DMS 273 treated with DMSO at 0.1 percent for 48 hours (cell line): ENCODE measurements around the gene STK4.
"Not testable (repeated sequence)": the region's sequence is repeated elsewhere in the genome, so short reads cannot be mapped to it uniquely, and the experiment has no call there.

ENCODE experiments used
- DNase-seq: peaks from one replicate; lab custom pipeline; 2025; lab: John Stamatoyannopoulos, UW

STK4 gene

DNA sequence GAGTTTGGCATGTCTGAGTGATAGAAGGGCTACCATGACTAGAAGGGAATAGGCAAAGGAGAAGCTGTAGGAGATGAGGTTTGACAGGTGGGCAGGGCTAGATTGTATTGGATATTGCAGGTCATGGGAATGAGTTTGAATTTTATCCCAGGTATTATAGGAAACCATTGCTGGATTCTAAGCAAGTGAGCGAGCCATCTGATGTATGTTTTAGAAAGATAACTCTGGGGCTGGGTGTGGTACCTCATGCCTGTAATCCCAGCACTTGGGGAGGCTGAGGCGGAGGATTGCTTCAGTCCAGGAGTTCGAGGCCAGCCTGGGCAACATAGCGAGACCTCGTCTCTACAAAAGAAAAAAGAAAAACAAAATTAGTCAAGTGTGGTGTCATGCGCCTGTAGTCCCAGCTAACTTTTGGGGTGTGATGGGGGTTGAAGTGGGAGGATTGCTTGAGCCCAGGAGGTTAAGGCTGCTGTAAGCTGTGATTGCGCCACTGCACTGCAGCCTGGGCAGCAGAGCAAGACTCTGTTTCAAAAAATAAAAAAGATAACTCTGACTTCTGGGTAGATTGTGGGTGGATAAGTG, 16.9 kb downstream of the STK4 start:
- no peak for DNase-seq

DNA sequence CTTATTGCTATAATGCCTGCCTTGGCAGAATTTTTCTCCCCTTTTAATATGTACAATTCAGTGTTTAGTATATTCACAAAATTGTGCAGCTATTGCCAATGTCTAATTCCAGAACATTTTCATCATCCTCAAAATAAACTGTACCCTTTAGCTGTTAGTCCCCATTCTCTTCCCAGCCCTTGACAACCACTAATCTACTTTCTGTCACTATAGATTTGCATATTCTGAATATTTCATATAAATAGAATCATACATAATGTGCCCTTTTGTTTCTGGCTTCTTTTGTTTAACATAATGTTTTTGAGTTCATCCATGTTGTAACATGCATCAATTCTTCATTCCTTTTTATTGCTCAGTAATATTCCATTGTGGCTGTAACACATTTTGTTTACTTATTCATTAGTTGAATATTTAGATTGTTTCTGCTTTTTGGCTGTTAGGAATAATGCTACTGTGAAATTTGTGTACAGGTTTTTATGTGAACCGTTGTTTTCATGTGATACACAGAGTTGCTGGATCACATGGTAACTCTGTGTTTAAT, 22.4 kb downstream of the STK4 start:
- no peak for DNase-seq

DNA sequence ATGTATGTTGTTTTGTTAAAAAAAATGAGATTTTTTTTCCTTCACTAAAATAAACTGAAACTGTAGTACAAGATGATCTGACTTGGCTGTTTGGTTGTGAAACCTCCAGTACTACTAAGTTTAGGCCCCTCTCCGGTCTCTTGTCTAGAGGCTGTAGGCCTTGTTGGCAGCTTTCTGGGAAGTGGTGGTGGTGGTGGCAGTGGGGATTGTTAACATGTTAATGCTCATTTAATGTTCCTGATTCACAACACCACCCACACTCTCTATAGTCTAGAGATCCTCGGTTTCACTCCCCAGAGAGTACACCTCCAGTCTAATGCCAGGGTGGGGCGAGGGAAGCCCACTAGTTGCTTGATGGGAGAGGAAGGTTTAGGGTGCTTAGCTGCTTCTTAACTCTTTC, 24.1 kb downstream of the STK4 start:
- no peak for DNase-seq

DNA sequence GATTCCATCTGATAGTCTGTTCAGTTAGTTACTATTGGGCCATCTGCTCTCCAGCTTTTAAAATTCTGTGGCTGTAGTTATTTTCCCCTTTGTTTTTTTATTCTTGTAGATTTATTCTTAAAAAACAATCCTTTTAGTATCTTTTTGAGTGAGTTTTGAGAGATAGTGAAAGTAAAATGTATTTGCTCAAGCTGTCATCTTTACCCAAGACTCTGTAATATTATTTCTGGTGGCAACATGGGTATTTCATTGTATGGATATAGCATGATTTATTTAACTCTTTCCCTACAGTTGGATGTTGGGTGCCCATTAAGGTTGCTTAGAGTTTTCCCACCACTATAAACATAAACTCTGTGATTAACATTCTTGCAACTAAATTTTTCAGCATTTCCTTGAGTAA, 24.6 kb downstream of the STK4 start:
- no peak for DNase-seq

DNA sequence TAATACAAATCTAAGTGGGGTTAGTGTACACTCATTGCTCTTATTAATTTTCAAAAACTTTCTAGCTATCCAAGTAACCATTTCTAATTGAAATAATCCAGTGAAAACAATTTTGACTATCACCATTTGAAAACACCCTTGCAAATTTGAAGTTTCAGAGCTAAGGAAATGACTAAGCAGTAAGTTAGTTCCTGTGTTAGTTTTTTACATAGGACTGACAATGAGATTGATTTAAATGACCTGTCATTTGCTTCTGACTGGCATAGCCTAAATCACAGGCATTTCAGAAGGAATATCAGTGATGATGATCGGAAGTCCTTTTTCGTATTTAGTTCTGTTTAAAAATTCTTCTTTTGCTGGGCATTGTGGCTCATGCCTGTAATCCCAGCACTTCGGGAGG, 27.0 kb downstream of the STK4 start:
- no peak for DNase-seq

DNA sequence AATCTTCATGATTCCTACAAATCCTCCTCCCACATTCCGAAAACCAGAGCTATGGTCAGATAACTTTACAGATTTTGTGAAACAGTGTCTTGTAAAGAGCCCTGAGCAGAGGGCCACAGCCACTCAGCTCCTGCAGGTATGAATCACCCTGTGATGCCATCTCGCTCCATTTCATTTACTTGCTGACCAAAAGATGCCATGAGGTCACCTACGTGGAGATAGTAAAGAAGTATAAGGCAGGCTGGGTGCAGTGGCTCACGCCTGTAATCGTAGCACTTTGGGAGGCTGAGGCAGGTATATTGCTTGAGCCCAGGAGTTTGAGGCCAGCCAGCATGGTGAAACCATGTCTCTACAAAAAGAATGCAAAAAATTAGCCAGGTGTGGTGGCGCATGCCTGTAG, 30.9 kb downstream of the STK4 start:
- DNase-seq: no peak

DNA sequence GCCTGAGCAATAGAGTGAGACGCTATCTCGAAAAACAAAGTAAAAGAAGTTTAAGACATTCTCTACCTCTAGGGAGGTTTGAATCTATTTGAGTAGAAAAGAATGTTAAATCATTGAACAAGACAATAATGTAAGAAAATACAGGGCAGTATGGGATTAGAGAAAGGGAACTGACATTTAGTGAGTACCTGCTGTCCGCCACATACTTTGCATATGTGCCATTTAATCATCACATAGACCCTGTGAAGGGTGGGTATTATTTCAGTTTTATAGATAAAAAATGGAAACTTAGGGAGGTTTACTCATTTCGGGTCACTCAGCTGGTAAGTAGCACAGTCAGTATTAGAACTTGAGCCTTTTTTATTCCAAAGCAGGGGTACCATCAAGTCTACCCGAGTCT, 31.4 kb downstream of the STK4 start:
- DNase-seq: no peak

DNA sequence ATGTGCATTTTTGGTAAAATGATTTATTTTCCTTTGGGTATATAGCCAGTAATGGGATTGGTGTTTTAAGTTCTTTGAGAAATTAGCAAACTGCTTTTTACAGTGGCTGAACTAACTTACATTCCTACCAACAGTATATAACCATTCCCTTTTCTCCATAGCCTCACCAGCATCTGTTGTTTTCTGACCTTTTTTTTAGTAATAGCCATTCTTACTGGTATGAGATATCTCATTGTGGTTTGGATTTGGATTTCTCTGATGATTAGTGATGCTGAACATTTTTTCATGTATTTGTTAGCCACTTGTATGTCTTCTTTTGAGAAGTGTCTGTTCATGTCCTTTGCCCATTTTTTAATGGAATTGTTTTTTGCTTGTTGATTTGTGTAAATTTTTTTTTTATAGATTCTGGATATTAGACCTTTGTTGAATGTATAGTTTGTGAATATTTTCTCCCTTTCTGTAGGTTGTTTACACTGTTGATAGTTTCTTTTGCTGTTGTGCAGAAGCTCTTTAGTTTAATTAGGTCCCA, 42.3 kb downstream of the STK4 start:
- no peak for DNase-seq

DNA sequence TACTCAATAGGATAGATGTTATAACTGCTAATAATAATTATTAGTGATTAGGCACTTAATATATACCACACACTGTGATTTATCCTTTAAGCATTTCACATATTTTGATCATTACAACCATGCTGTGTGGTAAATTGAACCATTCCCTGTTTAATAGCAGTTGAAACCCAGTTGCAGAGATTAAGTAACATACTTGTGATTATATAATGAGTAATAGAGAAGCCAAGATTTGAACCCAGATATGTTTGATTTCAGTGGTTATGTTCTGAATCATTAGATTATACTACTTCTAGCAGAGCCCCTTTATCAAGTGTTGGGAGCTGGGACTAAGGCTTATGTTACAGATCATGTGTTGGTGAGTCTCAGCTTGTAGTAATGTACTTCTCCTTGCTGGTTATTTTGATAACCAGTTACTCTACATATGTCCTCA, 44.1 kb downstream of the STK4 start:
- peak; percentile 21 for DNase-seq

DNA sequence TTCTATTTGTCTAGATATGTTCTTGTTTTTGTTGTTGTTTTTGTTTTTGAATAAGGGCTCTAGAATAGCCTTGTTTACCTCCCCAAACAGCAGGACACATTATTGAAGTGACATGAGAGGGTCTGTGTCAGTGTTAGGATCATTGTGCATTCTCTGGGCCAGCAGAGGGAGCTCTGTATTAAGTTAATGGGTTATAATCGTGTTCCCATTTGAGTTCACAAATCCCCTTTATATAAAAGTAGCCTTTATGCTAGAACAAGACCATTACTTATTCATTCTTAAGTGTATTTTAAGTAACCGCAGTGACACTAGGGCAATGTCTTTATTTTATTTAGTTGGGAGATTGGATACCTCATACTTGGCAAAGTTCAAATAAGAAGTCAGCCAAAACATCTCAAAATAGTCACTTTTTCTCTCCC, 44.8 kb downstream of the STK4 start:
- peak; percentile 33 for DNase-seq

DNA sequence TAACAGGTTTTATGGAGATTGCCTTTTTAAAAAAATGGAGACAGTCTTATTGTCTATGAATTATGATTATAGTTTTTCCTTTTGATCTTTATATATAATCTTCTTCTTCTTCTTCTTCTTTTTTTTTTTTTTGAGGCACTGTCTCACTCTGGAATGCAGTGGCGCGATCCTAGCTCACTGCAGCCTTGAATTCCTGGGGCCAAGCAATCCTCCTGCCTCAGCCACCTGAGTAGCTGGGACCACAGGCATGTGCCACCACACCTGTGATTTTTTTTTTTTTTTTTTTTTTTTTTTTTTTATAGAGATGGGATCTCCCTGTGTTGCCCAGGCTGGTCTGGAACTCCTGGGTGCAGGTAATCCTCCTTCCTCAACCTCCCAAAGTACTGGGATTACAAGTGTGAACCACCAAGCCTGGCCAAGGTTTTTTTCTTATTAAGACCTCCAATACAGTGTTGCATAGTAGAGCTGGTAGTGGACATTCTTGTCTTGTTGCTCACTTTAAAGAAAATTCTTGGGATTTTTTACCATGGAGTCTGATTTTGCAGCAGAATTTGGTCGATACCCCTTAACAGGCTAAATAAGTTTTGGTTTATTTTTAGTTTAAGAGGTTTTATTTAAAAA, 46.5 kb downstream of the STK4 start:
- DNase-seq: no peak

DNA sequence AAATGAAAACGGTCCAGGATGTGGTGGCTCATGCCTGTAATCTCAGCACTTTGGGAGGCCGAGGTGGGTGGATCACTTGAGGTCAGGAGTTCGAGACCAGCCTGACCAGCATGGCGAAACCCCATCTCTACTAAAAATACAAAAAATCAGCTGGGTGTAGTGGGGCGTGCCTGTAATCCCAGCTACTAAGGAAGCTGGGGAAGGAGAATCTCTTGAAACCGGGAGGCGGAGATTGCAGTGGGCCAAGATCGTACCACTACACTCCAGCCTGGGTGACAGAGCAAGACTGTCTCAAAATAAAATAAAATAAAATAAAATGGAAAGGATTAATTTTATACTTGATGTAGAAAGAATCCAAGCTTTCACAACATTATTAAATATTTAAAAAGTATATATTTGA, 47.8 kb downstream of the STK4 start:
- not testable (repeated sequence) for DNase-seq

DNA sequence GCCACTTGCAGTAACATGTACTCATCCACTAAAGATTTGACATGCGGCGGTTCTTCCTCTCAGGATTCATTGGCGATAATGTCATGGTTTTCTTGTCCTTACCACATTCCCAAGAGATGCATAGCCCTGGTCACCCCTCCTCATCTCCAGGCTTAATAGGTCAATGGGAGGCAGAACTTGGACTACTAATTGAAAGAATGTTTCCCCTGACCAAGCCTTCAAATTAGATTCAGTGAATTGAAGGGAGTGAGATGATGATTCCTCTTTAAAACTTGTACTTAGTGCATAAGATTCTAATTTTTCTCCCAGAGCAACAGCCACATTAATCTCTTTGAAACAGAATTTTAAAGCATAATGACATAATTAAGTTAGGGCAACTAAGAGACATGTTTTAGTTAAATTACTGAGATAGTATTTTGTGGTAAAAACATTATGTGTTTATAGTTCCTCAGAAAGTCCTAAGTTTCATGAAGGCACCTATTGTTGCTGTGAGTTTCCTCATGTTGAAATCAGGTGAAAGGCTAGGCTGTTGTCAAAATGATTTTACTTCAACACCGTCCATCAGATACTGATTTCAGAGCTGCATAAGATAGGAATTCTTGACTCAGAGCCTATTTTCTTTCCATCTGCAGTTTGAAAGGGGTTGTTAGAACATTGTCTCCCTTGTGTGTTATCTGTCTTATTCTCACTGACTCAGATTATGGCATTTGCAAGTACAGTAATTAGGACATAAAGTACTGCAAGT, 48.5 kb downstream of the STK4 start:
- DNase-seq: no peak

DNA sequence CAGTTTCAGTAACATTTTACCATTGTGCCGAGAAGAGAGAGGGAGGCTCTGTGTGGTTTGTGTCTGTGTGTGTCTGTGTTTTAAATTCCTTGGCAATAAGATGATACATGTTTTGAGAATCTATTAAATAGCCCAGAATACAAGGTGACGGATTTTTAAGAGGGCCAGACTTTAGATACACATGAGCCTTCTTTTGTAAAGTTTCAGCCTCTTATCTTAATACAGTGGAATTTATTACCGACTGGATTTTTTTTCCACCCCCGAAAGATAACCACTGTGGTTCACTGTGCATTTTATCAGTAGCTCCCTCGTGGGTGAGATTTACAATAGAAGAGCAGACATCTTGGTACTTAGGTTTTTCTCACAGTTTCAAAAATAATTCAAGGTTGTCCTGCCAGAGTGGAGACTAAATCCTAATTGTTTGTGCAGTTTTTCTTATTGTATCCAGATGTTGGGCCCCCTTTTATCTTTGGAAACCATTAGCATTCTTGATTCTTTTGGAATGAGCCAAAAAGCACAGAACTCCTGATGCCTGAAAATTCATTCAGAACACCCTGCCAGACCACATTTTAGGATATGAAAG, 49.9 kb downstream of the STK4 start:
- no peak for DNase-seq

DNA sequence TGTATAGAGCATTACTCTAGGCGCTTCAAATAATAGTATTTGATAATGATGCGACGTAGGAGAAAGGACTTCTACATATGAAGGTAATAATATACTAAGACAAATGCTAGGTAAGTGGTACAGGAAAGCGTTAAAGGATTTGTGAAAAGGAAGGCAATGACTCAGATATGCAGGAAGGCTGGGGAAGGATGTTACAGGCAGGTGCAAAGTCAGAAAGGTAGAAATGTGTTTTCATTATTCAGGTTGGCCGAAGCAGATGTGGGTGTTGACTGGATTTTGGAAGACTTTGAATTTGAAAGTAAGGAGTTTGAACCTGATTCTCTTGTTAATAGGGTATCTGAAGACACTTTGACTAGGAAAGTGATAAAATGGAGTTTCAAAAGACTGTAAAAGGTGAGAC, 51.0 kb downstream of the STK4 start:
- no peak for DNase-seq

DNA sequence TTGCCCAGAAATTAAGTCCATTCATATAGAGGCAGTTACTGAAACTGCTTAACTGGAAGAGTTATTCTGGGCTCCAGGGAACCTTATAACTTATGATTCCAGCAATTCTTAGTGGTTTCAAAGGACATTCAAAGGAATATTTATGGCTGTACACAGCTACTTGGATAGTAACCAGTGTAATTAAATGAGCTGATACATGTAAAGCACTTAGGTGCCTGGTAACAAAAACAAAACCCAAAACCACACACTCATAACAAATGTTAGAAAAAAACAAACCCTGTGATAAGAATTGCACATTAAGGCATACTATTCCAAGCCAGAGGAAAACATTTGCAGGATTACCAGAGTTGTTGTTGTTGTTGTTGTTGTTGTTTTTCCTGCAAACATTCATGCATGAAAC, 51.5 kb downstream of the STK4 start:
- DNase-seq: no peak

DNA sequence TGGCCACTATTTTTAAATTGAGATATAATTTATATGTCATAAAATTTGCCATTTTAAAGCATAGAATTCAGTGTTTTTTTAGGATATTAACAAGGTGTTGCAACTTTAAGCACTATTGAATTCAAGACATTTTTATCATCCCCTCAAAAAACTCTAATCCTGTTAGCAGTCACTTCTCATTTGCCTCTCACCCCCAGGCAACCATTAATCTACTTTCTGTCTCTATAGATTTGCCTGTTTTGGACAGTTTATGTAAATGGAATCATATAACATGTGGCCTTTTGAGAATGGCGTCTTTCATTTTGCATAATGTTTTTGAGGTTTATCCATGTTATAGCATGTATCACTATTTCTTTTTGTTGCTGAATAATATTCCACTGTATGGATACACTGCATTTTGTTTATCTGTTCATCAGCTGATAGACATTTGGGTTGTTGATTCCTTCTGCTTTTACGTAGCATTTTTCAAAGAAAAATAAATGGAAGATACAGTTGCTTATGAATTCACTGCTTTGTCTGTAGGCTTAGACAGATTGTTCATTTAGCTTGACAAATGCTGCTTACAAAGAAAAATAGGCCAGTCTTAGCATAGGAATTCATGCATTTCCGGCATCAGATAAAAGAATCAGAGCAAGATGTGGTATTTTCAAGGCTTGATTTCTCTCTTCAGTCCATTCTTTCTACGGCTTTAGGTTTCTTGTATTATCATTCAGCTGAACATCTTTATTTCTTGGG, 52.9 kb downstream of the STK4 start:
- DNase-seq: no peak

DNA sequence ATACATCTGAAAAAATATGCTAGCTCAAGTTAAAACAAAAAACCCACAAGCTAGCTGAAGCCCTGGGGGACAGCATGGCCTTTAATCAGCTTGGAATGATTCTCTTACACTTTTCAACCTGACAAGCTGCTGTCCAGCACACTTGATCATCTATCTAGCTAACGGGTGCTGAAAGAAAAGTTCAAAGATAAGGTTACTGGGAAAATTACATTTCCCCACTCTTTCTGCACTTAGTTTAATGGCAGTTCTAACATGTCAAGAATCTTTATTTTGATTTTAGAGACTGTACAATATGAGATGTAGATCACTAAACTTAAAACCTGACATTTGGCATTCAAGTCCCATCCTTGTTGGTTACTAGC, 53.4 kb downstream of the STK4 start:
- no peak for DNase-seq

DNA sequence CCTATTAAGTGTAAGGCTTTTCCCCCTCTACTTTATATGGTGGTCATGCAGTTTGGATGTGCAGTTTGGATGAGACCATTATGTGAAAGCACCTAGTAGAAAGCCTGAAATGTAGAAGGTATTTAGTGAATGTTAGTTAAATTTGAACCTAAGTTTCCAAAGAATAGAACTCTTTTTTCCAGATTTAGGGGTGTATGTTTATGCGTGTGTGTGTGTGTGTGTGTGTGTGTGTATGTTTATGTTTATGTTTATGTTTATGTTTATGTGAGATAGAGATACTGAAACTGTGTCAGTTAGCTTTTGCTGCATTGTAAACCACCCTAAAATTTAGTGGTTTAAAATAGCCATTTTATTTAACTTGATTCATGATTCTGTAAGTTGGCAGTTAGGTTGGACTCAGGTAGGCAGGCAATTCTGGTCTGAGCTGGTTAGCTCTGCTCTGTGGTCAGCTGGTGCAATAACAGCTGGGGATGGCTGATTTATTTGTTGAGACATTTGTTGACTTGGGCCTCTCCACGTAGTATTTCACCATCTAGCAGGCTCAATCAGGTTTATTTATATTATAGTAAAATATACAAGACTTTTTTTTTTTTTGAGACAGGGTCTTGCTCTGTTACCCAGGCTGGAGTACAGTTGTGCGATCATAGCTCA, 54.0 kb downstream of the STK4 start:
- DNase-seq: no peak

DNA sequence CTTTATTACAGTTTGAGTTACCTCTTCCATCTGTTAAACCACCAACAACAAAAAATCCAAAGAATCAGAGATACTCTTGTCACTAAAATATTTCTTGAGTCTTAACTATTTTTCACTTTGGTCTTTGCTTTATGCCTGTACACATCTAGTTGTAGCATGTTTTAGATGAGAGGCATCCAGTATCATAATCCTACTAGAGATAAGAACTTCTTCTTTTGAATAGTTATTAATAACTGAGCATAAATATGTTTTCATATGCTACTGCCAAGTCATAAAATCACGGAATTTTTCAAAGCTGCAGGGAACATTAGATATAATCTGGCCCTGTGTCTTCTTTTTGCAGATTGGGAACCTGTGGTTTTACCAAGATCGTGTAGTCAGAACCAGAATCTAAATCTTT, 55.3 kb downstream of the STK4 start:
- DNase-seq: no peak

DNA sequence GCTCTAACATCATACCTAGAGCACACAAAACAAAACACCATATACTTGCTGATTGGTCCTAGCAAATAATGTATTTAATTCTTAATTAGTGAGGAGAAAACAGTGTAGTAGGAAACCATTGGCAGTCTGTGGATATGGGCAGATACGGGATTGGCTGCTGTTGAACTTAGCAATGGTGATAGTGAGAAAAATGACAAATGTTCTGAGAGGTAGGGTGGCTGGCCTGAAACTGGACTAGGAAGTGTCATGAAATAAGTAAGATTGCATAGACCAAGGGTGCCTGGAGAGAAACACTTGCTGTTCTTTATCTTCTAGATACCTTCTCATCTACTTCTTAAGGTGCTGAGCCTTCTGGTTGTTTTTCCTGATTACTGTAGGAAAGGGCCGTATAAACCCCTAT, 56.8 kb downstream of the STK4 start:
- not testable (repeated sequence) for DNase-seq
